Loucy (cell line): ENCODE data around the gene ADARB2.

ENCODE experiments used
- CTCF ChIP-seq: fragments of 200-600 bp; sonication (generic); conservative IDR thresholded peaks from 2 replicates; pipeline ENCODE4 v1.5.1; 2014; ENCODE audit warnings: mild to moderate bottlenecking, antibody characterized with exemption, low read length
- EZH2phosphoT487 ChIP-seq: fragments of 200-600 bp; IDR thresholded peaks from 2 replicates; pipeline ENCODE4 v1.6.1; 2018; ENCODE audit warnings: antibody characterized with exemption, mild to moderate bottlenecking, moderate library complexity, borderline replicate concordance

- no peak for TF ChIP-seq EZH2phosphoT487
- no peak for TF ChIP-seq CTCF
Observed at GRCh38 chr10:1461016-1461415, 276.3 kb downstream of the ADARB2 start.
